Measurements from ENCODE around the gene FZR1. TPM values are rescaled to one million over a fixed set of nuclear protein-coding genes. Genes with fewer than 3 reads are reported as not detected.
A peak's percentile ranks its signal among the peaks of the same experiment; 100 is the strongest.

The FZR1 gene
- total RNA-seq, 1 donor: 36.6 TPM

GRCh38 chr19:3575260-3575741 lies 69.2 kb downstream of the FZR1 start:
- Histone ChIP-seq H3K27ac (ENCODE audit: low read depth, low read length) (no peak overlapping the region), H3K4me2 (ENCODE audit: insufficient read depth, low read length) (no peak overlapping the region), H3K9me3 (ENCODE audit: low read depth, low read length) (no peaks in the 10 kb centered on the region), H3K79me2 (ENCODE audit: insufficient read depth, low read length) (peaks cover 5% of the 10 kb centered on the region), H2AFZ (ENCODE audit: low read length) (no peak overlapping the region), H3K4me3 (ENCODE audit: insufficient read depth, low read length) (no peak overlapping the region), H3K36me3 (ENCODE audit: insufficient read depth, low read length) (peaks cover 11% of the 10 kb centered on the region), H3K27me3 (ENCODE audit: insufficient read depth, low read length) (no peaks in the 10 kb centered on the region), H4K20me1 (ENCODE audit: insufficient read depth, low read length) (no peaks in the 10 kb centered on the region), H3K4me1 (ENCODE audit: insufficient read depth, low read length) (peaks cover 17% of the 10 kb centered on the region)
- peak; percentile 79 for DNase-seq (ENCODE audit: insufficient read length, low spot score, missing footprints)
- no peak for TF ChIP-seq CTCF (IDR thresholded peaks at IDR 0.05; ENCODE audit: extremely low read depth, low read depth, low read length)

GRCh38 chr19:3575949-3576673 lies 70.0 kb downstream of the FZR1 start:
- peaks cover 5% of the 10 kb centered on the region for H3K79me2 ChIP-seq (ENCODE audit: insufficient read depth, low read length)
- no peak overlapping the region for H3K4me2 ChIP-seq (ENCODE audit: insufficient read depth, low read length)
- no peaks in the 10 kb centered on the region for H3K27me3 ChIP-seq (ENCODE audit: insufficient read depth, low read length)
- no peak for TF ChIP-seq CTCF (IDR thresholded peaks at IDR 0.05; ENCODE audit: extremely low read depth, low read depth, low read length)
- peak; percentile 69 for DNase-seq (ENCODE audit: insufficient read length, low spot score, missing footprints)
- no peaks in the 10 kb centered on the region for H4K20me1 ChIP-seq (ENCODE audit: insufficient read depth, low read length)
- H3K27ac ChIP-seq (ENCODE audit: low read depth, low read length): no peak overlapping the region
- peaks cover 24% of the 10 kb centered on the region for H3K4me1 ChIP-seq (ENCODE audit: insufficient read depth, low read length)
- H3K36me3 ChIP-seq (ENCODE audit: insufficient read depth, low read length): peaks cover 11% of the 10 kb centered on the region
- no peak overlapping the region for H3K4me3 ChIP-seq (ENCODE audit: insufficient read depth, low read length)
- H3K9me3 ChIP-seq (ENCODE audit: low read depth, low read length): no peaks in the 10 kb centered on the region
- no peak overlapping the region for H2AFZ ChIP-seq (ENCODE audit: low read length)

GRCh38 chr19:3576696-3577443 lies 70.8 kb downstream of the FZR1 start:
- TF ChIP-seq CTCF (IDR thresholded peaks at IDR 0.05; ENCODE audit: extremely low read depth, low read depth, low read length): no peak
- H4K20me1 ChIP-seq (ENCODE audit: insufficient read depth, low read length): no peaks in the 10 kb centered on the region
- no peaks in the 10 kb centered on the region for H3K27me3 ChIP-seq (ENCODE audit: insufficient read depth, low read length)
- H3K36me3 ChIP-seq (ENCODE audit: insufficient read depth, low read length): peaks cover 11% of the 10 kb centered on the region
- no peaks in the 10 kb centered on the region for H3K9me3 ChIP-seq (ENCODE audit: low read depth, low read length)
- no peak overlapping the region for H2AFZ ChIP-seq (ENCODE audit: low read length)
- peak; percentile 62 for DNase-seq (ENCODE audit: insufficient read length, low spot score, missing footprints)
- no peak overlapping the region for H3K27ac ChIP-seq (ENCODE audit: low read depth, low read length)
- peaks cover 24% of the 10 kb centered on the region for H3K4me1 ChIP-seq (ENCODE audit: insufficient read depth, low read length)
- H3K4me2 ChIP-seq (ENCODE audit: insufficient read depth, low read length): no peak overlapping the region
- no peak overlapping the region for H3K4me3 ChIP-seq (ENCODE audit: insufficient read depth, low read length)
- H3K79me2 ChIP-seq (ENCODE audit: insufficient read depth, low read length): peaks cover 5% of the 10 kb centered on the region
